GM13977 (cell line): ENCODE results near the gene NECAB3.
"Not testable (repeated sequence)": the region's sequence is repeated elsewhere in the genome, so short reads cannot be mapped to it uniquely, and the experiment has no call there.

Experiments
- DNase-seq: peaks from one replicate; pipeline ENCODE4 v3.0.0; 2012; ENCODE audit warnings: low spot score
- CTCF ChIP-seq: IDR thresholded peaks from 2 replicates; pipeline ENCODE4 v1.5.1; 2012; ENCODE audit warnings: mild to moderate bottlenecking, control low read depth; ENCODE audit not compliant: insufficient read depth; ENCODE audit errors: extremely low read depth, missing control alignments
- in situ Hi-C: fragments of 300-500 bp; cut with MboI; formaldehyde crosslinking; loops from one replicate; pipeline ENCODE4 v1.12.0; 2022; ENCODE audit warnings: low sequenced_read_pairs, low pct_unique_long_range_greater_than_20kb, mixed read lengths, inconsistent platforms; ENCODE audit not compliant: unreplicated experiment

Gene NECAB3

GRCh38 chr20:33644313-33645071, 29.7 kb downstream of the NECAB3 start:
- no peak for DNase-seq
- in situ Hi-C loops, result no loop called here
- no peak for TF ChIP-seq CTCF

- no peak for DNase-seq
- TF ChIP-seq CTCF, result no peak
- in situ Hi-C loops, result no loop called here
These were observed 33.9 kb downstream of the NECAB3 start for GRCh38 chr20:33640287-33640686.

GRCh38 chr20:33636776-33637175, 37.5 kb downstream of the NECAB3 start:
- no peak for TF ChIP-seq CTCF
- in situ Hi-C loops, result no loop called here
- DNase-seq, result no peak

GRCh38 chr20:33635341-33635740, 38.9 kb downstream of the NECAB3 start:
- DNase-seq, result no peak
- in situ Hi-C loops, result no loop called here
- TF ChIP-seq CTCF, result no peak

GRCh38 chr20:33631910-33632309, 42.3 kb downstream of the NECAB3 start:
- DNase-seq, in situ Hi-C loops: not testable (repeated sequence)

GRCh38 chr20:33630507-33630906, 43.7 kb downstream of the NECAB3 start:
- in situ Hi-C loops, result no loop called here
- DNase-seq, result no peak
- no peak for TF ChIP-seq CTCF

GRCh38 chr20:33629979-33630378, 44.2 kb downstream of the NECAB3 start:
- DNase-seq, result no peak
- no peak for TF ChIP-seq CTCF
- in situ Hi-C loops, result no loop called here
